SK-N-SH (cell line): ENCODE results near the gene PCDHB8. TPM values are rescaled to one million over a fixed set of nuclear protein-coding genes. Genes with fewer than 3 reads are reported as not detected.
"Not testable (repeated sequence)": the region's sequence is repeated elsewhere in the genome, so short reads cannot be mapped to it uniquely, and the experiment has no call there.

Experiments
- CTCF ChIA-PET: fragments of 300-600, 350-600 bp; formaldehyde crosslinking; extraction: SDS; loops from one replicate; lab custom pipeline; 2021; lab: Yijun Ruan, JAX
- POLR2A ChIA-PET: fragments of 350-600 bp; sonication (Branson Sonifier 250); formaldehyde crosslinking; extraction: SDS; loops from one replicate; lab custom pipeline; 2020; ENCODE audit warnings: antibody characterized with exemption, inconsistent platforms; lab: Yijun Ruan, JAX
- DNase-seq: peaks from one replicate; pipeline ENCODE4 v3.0.0; 2012
- H2AFZ ChIP-seq: fragments of 200-600 bp; sonication (generic); 2 replicates; pipeline ENCODE4 v1.8.1; 2016; ENCODE audit warnings: antibody characterized with exemption, mild to moderate bottlenecking, low read depth
- H3F3A ChIP-seq: fragments of 200-600 bp; sonication (generic); replicated peaks from 2 replicates; pipeline ENCODE3; 2016; ENCODE audit warnings: antibody characterized with exemption, mild to moderate bottlenecking; ENCODE audit not compliant: insufficient read depth
- H3K27ac ChIP-seq, 2 experiments: fragments of 200-500 bp in 1 of 2; fragments of 200-600 bp in 1 of 2; sonication (Bioruptor generic) in 1 of 2; sonication (generic), shearing (Covaris generic) in 1 of 2; 2 replicates each; pipeline versions ENCODE4 v1.5.1 to v1.6.1; 2014 to 2016; ENCODE audit warnings: low read depth in 2 of 2, inconsistent platforms in 1 of 2, low read length in 1 of 2, mild to moderate bottlenecking in 1 of 2, mixed read lengths in 1 of 2
- H3K27me3 ChIP-seq: fragments of 200-600 bp; sonication (generic), shearing (Covaris generic); 2 replicates; pipeline ENCODE4 v1.6.1; 2016; ENCODE audit warnings: mixed run types; ENCODE audit not compliant: insufficient read depth
- H3K36me3 ChIP-seq, 2 experiments: fragments of 200-500 bp in 1 of 2; fragments of 200-600 bp in 1 of 2; sonication (Bioruptor generic) in 1 of 2; sonication (generic) in 1 of 2; replicated peaks in 1 of 2; 2 replicates each; pipeline versions ENCODE3 to v1.5.1; 2014 to 2016; ENCODE audit warnings: low read length in 1 of 2, mild to moderate bottlenecking in 1 of 2; ENCODE audit not compliant: insufficient read depth in 2 of 2, control insufficient read depth in 1 of 2
- H3K4me1 ChIP-seq, 2 experiments: fragments of 200-500 bp in 1 of 2; fragments of 200-600 bp in 1 of 2; sonication (Bioruptor generic) in 1 of 2; sonication (generic), shearing (Covaris generic) in 1 of 2; 2 replicates each; pipeline versions ENCODE4 v1.5.1 to v1.6.1; 2014 to 2016; ENCODE audit warnings: low read depth in 1 of 2, low read length in 1 of 2, mixed run types in 1 of 2; ENCODE audit not compliant: insufficient read depth in 2 of 2, control insufficient read depth in 1 of 2
- H3K4me2 ChIP-seq: fragments of 200-600 bp; sonication (generic), shearing (Covaris generic); 2 replicates; pipeline ENCODE4 v1.6.1; 2017; ENCODE audit warnings: mixed run types
- H3K4me3 ChIP-seq, 2 experiments: fragments of 200-500 bp in 1 of 2; fragments of 200-600 bp in 1 of 2; sonication (Bioruptor generic) in 1 of 2; sonication (generic), shearing (Covaris generic) in 1 of 2; 2 replicates each; pipeline versions ENCODE4 v1.5.1 to v1.8.1; 2014 to 2016; ENCODE audit warnings: low read depth in 2 of 2, inconsistent platforms in 1 of 2, low read length in 1 of 2, mild to moderate bottlenecking in 1 of 2, mixed read lengths in 1 of 2, moderate library complexity in 1 of 2
- H3K79me2 ChIP-seq: fragments of 200-600 bp; sonication (generic); 2 replicates; pipeline ENCODE4 v1.8.1; 2017; ENCODE audit warnings: mild to moderate bottlenecking; ENCODE audit not compliant: insufficient read depth
- H3K9ac ChIP-seq: fragments of 200-600 bp; sonication (generic); 2 replicates; pipeline ENCODE4 v1.6.1; 2017; ENCODE audit warnings: mixed run types
- H3K9me2 ChIP-seq: fragments of 200-600 bp; sonication (generic); 2 replicates; pipeline ENCODE4 v1.6.1; 2017; ENCODE audit warnings: mixed run types
- H3K9me3 ChIP-seq: fragments of 200-600 bp; sonication (generic); 2 replicates; pipeline ENCODE4 v1.6.1; 2017; ENCODE audit warnings: mixed run types, mild to moderate bottlenecking, moderate library complexity
- H4K20me1 ChIP-seq: fragments of 200-600 bp; sonication (generic); 2 replicates; pipeline ENCODE4 v1.6.1; 2017; ENCODE audit warnings: mild to moderate bottlenecking, mixed run types; ENCODE audit not compliant: insufficient read depth
- ELF1 ChIP-seq: IDR thresholded peaks from 2 replicates; pipeline ENCODE4 v1.4.0; 2012
- FOXM1 ChIP-seq: IDR thresholded peaks from 2 replicates; pipeline ENCODE4 v1.4.0; 2012; ENCODE audit warnings: low read depth, mild to moderate bottlenecking
- GABPA ChIP-seq: IDR thresholded peaks from 2 replicates; pipeline ENCODE4 v1.4.0; 2012; ENCODE audit warnings: low read depth, mild to moderate bottlenecking
- JUND ChIP-seq: IDR thresholded peaks from 2 replicates; pipeline ENCODE4 v1.4.0; 2012
- POLR2AphosphoS5 ChIP-seq: IDR thresholded peaks from 2 replicates; pipeline ENCODE4 v1.6.1; 2012; ENCODE audit warnings: low read depth, low read length
- RAD21 ChIP-seq: IDR thresholded peaks from 2 replicates; pipeline ENCODE4 v1.6.1; 2012; ENCODE audit warnings: mild to moderate bottlenecking, low read length
- RFX5 ChIP-seq: IDR thresholded peaks from 2 replicates; pipeline ENCODE4 v1.6.1; 2012; ENCODE audit warnings: mild to moderate bottlenecking, improper control_type of control experiment, low read length
- TAF1 ChIP-seq: IDR thresholded peaks from 2 replicates; pipeline ENCODE4 v1.6.1; 2012; ENCODE audit warnings: low read depth, mild to moderate bottlenecking, low read length, moderate library complexity, borderline replicate concordance
- TEAD4 ChIP-seq: IDR thresholded peaks from 2 replicates; pipeline ENCODE4 v1.4.0; 2012; ENCODE audit warnings: mild to moderate bottlenecking, borderline replicate concordance; ENCODE audit not compliant: insufficient read depth
- YY1 ChIP-seq: IDR thresholded peaks from 2 replicates; pipeline ENCODE4 v1.4.0; 2012; ENCODE audit warnings: low read depth, mild to moderate bottlenecking
- WGBS: methylation state at CpG from one replicate; pipeline ENCODE4 v1.1.6; 2017; ENCODE audit warnings: low lambda C conversion rate; 5-methylcytosine and 5-hydroxymethylcytosine counted together
- polyA plus RNA-seq, 3 experiments: library from polyadenylated mRNA; depleted of rRNA; stranded (reverse); fragments of >200 nt; gene quantifications; 2 replicates each; pipeline ENCODE4 v1.2.3, GENCODE V29; 2012
- TF ChIP-seq, protein P1 (sequence below): fragments of 150-350 bp; IDR thresholded peaks from 2 replicates; pipeline ENCODE4 v1.6.1; 2016; ENCODE audit warnings: mild to moderate bottlenecking, low read depth, low read length
- TF ChIP-seq, protein P2 (sequence below): IDR thresholded peaks from 2 replicates; pipeline ENCODE4; 2012
- TF ChIP-seq, protein P3 (sequence below): fragments of 200-600 bp; sonication (generic); IDR thresholded peaks from 2 replicates; pipeline ENCODE4 v1.6.1; 2017; ENCODE audit warnings: antibody characterized with exemption, mild to moderate bottlenecking, moderate library complexity

Gene PCDHB8
- polyA plus RNA-seq, 1 of the 3 experiments (the other 2 are of a cell fraction) = 3.0 TPM

DNA sequence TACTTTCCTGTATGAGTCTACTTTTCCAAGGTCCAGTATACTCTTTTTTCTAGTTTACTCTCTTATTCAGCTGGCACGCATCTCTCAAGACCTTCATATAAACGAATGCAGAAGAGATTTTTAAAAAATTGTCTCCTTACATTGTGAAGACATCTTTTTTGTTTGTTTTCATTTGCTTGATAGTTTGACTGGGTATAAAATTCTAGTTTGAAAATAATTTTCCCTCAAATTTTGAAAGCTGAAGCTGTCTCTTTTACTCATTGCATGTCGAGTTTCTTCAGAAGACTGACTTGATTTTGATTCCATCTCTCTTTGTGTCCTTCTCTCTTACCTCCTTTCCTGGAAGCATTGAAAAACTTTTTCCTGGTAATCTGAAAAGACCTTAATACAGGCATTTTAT is 18.8 kb downstream of the PCDHB8 start:
- H2AFZ ChIP-seq = no peak overlapping the region
- POLR2A ChIA-PET = no interaction called here
- H3K79me2 ChIP-seq = no peaks in the 10 kb centered on the region
- peaks cover 9% of the 10 kb centered on the region for H3K9me3 ChIP-seq
- 9% methylated on average over 3 of the region's 3 CpGs for WGBS
- no peaks in the 10 kb centered on the region for H3K4me1 ChIP-seq
- H3F3A ChIP-seq = no peaks in the 10 kb centered on the region
- DNase-seq = no peak
- H3K9me2 ChIP-seq = no peaks in the 10 kb centered on the region
- H4K20me1 ChIP-seq = no peaks in the 10 kb centered on the region
- H3K9ac ChIP-seq = no peak overlapping the region
- TF ChIP-seq, protein P1, sequence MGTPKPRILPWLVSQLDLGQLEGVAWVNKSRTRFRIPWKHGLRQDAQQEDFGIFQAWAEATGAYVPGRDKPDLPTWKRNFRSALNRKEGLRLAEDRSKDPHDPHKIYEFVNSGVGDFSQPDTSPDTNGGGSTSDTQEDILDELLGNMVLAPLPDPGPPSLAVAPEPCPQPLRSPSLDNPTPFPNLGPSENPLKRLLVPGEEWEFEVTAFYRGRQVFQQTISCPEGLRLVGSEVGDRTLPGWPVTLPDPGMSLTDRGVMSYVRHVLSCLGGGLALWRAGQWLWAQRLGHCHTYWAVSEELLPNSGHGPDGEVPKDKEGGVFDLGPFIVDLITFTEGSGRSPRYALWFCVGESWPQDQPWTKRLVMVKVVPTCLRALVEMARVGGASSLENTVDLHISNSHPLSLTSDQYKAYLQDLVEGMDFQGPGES = no peak
- TF ChIP-seq ELF1 (no peak), FOXM1 (no peak), POLR2AphosphoS5 (no peak), RFX5 (no peak)
- TF ChIP-seq, protein P2, sequence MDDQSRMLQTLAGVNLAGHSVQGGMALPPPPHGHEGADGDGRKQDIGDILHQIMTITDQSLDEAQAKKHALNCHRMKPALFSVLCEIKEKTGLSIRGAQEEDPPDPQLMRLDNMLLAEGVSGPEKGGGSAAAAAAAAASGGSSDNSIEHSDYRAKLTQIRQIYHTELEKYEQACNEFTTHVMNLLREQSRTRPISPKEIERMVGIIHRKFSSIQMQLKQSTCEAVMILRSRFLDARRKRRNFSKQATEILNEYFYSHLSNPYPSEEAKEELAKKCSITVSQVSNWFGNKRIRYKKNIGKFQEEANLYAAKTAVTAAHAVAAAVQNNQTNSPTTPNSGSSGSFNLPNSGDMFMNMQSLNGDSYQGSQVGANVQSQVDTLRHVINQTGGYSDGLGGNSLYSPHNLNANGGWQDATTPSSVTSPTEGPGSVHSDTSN = no peak
- TF ChIP-seq, all 33 proteins: peak for 0
- CTCF ChIA-PET = interaction anchor here (1.0 to 3.9 kb wide), 6 partner anchors 9 to 368 kb away, joined by 3 to 15 read pairs (median 4); partner anchors contain the start of genes PCDHB16 and PCDHB9
- no peak overlapping the region for H3K4me3 ChIP-seq
- H3K36me3 ChIP-seq = no peaks in the 10 kb centered on the region
- no peaks in the 10 kb centered on the region for H3K27me3 ChIP-seq
- no peak overlapping the region for H3K4me2 ChIP-seq
- no peak overlapping the region for H3K27ac ChIP-seq

DNA sequence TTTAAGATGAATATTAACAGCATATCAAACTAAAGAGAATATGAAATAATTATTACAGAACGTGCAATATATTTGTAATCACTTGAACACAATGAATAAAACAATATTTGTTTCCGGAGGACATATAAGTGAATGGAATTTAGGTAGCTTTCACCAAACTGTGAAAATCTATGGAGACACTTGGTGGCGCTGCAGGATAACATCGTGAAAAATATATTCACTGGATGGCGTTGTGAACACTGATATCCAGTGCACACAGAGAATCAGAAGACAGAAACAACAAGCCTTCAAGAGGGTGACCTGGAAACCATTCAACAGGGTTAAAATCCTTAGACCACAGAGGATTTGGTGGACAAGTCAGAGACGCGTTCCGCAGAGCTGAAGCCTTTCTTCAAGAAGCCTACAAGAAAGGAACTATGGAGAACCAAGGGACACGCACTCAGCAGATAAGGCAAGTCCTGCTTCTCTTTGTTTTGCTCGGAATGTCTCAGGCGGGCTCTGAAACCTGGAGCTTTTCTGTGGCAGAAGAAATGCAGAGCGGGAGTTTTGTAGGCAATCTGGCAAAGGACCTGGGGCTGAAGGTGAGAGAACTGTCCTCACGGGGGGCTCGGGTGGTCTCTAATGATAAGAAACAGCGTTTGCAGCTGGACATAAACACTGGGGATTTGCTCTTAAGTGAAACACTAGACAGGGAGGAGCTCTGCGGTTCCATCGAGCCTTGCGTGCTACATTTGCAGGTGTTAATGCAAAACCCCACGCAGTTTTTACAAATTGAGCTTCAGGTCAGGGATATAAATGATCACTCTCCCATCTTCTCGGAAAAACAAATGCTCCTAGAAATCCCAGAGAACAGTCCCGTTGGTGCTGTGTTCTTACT is 22.0 kb downstream of the PCDHB8 start, which contains the start of gene PCDHB11:
Gene PCDHB11 (plus strand): TSS at position 269 of the 877 bp plus-strand sequence. CDS start 148 bp downstream, at position 417.
- CTCF ChIA-PET = interaction anchor here (0.7 to 2.7 kb wide), 19 partner anchors 9 to 368 kb away, joined by 3 to 15 read pairs (median 5); partner anchors contain the start of genes PCDHA8, PCDHB12, PCDHB14 and PCDHB16

DNA sequence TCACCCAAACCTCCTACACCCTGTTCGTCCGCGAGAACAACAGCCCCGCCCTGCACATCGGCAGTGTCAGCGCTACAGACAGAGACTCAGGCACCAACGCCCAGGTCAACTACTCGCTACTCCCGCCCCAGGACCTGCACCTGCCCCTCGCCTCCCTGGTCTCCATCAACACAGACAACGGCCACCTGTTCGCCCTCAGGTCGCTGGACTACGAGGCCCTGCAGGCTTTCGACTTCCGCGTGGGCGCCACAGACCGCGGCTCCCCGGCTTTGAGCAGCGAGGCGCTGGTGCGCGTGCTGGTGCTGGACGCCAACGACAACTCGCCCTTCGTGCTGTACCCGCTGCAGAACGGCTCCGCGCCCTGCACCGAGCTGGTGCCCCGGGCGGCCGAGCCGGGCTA is 23.5 kb downstream of the PCDHB8 start:
- H4K20me1 ChIP-seq, DNase-seq, H3K4me1 ChIP-seq, CTCF ChIA-PET, H3K4me3 ChIP-seq, POLR2A ChIA-PET, H3K36me3 ChIP-seq, H3K27ac ChIP-seq, H3K79me2 ChIP-seq, H3K4me2 ChIP-seq, H2AFZ ChIP-seq, H3K9me3 ChIP-seq, H3K9me2 ChIP-seq, H3K9ac ChIP-seq, H3F3A ChIP-seq, H3K27me3 ChIP-seq: not testable (repeated sequence)
- whole genome bisulfite sequencing = 77% methylated on average over 16 of the region's 38 CpGs

More for the DNA sequence above, 22.0 kb downstream of the PCDHB8 start, which contains the start of gene PCDHB11:
- no peaks in the 10 kb centered on the region for H3K79me2 ChIP-seq
- H3K9me2 ChIP-seq = no peaks in the 10 kb centered on the region
- H3K4me1 ChIP-seq = no peaks in the 10 kb centered on the region
- H3K27me3 ChIP-seq = no peaks in the 10 kb centered on the region
- H3K4me2 ChIP-seq = no peak within 1 kb of the TSS
- peaks cover 9% of the 10 kb centered on the region for H3K9me3 ChIP-seq
- H4K20me1 ChIP-seq = no peaks in the 10 kb centered on the region
- 42% methylated on average over 21 of the region's 21 CpGs for WGBS
- POLR2A ChIA-PET = interaction anchor here (0.6 kb wide), 1 partner anchor 51 kb away, joined by 3 read pairs; no protein-coding TSS in a partner anchor
- H2AFZ ChIP-seq = no peak within 1 kb of the TSS
- H3K36me3 ChIP-seq = no peaks in the 10 kb centered on the region
- no peaks in the 10 kb centered on the region for H3F3A ChIP-seq
- no peak for TF ChIP-seq TAF1
- TF ChIP-seq GABPA = no peak
- peak; percentile 48 for TF ChIP-seq RAD21
- TF ChIP-seq YY1 = no peak
- TF ChIP-seq, protein P3, sequence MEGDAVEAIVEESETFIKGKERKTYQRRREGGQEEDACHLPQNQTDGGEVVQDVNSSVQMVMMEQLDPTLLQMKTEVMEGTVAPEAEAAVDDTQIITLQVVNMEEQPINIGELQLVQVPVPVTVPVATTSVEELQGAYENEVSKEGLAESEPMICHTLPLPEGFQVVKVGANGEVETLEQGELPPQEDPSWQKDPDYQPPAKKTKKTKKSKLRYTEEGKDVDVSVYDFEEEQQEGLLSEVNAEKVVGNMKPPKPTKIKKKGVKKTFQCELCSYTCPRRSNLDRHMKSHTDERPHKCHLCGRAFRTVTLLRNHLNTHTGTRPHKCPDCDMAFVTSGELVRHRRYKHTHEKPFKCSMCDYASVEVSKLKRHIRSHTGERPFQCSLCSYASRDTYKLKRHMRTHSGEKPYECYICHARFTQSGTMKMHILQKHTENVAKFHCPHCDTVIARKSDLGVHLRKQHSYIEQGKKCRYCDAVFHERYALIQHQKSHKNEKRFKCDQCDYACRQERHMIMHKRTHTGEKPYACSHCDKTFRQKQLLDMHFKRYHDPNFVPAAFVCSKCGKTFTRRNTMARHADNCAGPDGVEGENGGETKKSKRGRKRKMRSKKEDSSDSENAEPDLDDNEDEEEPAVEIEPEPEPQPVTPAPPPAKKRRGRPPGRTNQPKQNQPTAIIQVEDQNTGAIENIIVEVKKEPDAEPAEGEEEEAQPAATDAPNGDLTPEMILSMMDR = peak; percentile 39
- TF ChIP-seq TEAD4 = no peak
- TF ChIP-seq JUND = no peak
- no peak within 1 kb of the TSS for H3K27ac ChIP-seq
- peak within 1 kb of the TSS; percentile 18 to 26; a peak in 2 of 4 replicates for H3K4me3 ChIP-seq
- H3K9ac ChIP-seq = no peak within 1 kb of the TSS
- peak; percentile 41 for DNase-seq
